GM19452 (cell line): ENCODE results near the gene NTPCR.
A peak's percentile ranks its signal among the peaks of the same experiment; 100 is the strongest.
"Not testable (repeated sequence)": the region's sequence is repeated elsewhere in the genome, so short reads cannot be mapped to it uniquely, and the experiment has no call there.

Experiments used
- ATAC-seq: cut with Tn5 transposase; IDR thresholded peaks from one replicate; pipeline ENCODE4 v1.9.1; 2021; ENCODE audit not compliant: unreplicated experiment

Gene NTPCR, protein sequence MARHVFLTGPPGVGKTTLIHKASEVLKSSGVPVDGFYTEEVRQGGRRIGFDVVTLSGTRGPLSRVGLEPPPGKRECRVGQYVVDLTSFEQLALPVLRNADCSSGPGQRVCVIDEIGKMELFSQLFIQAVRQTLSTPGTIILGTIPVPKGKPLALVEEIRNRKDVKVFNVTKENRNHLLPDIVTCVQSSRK

DNA sequence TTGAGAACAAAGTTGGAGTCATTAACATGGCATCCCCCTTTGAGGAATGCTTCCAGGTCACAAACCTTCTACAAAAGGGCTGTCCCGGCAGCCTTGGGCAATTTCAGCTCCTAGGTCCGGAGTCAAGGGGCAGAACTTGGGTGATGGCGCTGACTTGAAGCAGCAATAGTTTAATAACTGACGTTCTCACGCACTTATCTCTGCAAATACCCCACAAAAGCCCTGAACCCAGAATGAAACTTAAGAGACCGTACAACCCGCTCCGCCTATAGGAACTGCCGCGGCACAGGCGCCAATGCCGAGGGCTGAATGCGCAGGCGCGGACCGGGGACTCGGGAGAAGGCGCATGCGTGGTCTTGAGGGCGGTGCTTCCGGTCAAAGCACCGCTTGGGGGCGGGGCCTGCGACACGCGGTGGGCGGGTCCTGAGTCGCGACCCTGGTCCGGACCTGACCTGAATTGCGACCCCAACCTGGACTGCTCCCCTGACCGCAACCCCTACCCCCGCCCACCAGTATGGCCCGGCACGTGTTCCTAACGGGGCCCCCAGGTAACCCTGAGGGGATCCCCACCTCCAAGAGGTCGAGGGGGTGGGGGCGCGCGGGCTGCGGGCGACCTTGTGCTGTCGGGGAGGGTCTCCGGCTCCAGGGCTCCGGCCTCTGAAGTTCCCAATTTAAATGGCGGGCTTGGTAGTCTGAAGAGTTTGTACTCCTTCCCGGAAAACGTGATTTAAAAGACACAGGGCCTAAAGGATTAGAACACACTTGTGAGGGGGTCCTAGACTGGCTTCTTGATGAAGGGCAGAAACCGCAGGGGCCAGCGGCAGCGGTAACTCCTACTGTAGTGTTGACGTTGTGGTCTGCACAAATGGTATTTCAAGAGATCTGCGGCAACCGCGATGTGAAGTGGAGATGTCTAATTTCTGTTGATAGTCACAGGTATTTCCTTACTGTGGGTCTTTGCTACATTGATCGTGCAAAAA is at the start of gene NTPCR:
Gene NTPCR, plus strand, starts transcription at position 415 of the 980 bp plus-strand sequence. Its CDS starts 100 bp downstream, at position 515.
- ATAC-seq, result peak; percentile 85

DNA sequence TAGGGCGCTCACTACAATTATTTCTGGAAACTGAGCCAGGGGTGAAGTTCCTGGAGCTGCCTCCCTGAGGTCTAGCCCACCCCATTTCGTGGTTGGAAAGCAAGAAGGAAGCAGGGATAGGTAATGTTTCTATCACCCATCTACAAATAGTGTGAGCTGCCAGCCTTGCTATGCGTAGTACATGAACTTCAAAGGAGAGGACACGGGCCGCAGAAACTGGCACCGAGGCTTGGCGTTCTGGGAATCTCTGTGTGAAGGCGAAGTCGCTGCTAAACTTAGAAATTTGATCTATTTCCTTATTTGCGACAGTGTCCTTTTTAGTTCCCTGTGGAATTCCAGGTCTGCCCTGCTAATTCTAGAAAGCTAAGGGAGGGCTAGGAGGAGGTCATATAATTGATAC is 49.6 kb upstream of the NTPCR start:
- ATAC-seq, result no peak

DNA sequence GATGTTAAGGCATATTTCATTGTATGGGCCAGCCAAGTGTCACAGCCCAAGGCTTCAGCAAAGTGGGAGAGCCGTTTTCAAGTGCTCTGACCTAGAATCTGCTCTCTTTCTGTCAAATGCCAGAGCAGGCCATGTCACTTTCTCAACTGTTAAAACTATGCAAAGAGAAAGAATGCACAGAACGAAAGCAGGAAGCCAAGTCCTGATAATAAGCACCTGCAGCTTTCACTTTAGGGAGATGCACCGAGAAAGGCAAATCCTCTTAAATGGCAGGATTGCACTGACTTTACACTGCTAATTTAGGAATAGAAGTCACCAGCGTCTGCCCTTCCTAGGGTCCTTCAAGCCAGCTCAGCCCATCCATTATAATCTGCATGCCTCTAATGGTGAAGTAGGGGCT is 49.2 kb upstream of the NTPCR start:
- ATAC-seq, result no peak

DNA sequence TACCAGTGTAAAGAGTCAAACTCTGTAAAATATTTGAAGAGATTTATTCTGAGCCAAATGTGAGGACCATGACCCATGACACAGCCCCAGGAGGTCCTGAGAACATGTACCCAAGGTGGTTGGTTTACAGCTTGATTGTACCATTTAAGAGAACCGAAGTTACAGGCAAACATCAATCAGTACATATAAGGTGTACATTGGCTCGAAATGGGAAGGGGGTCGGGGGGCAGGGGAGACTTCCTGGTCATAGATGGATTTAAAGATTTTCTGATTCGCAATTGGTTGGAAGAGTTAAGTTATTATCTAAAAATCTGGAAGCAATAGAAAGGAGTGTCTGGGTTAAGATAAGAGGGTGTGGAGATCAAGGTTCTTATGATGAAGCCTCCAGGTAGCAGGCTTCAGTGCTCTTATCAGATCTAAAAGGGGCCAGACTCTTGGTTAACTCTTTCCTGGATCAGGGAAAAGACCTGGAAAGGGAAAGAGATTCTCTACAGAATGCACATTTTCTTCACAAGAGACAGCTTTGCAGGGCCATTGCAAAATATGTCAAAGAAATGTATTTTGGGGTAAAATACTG is 47.5 kb upstream of the NTPCR start:
- no peak for ATAC-seq

DNA sequence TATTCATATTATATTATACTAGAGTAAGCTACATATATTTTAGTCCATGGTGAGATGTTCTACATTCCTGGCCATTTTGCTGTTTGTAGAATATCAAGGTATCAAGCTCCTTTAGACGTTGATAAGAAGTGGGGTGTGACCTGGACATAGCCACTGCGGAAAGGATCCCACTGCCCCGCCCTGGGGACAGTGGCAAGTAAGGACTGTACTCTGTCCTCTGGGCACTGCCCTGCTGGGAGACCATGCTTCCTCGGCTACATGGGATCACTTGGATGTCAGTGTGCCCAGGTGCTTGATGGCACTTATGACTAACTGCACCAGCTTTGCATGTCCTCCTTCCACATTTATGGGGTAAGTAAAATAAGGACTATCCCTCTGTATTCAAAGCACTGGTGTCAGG is 46.3 kb upstream of the NTPCR start:
- no peak for ATAC-seq

DNA sequence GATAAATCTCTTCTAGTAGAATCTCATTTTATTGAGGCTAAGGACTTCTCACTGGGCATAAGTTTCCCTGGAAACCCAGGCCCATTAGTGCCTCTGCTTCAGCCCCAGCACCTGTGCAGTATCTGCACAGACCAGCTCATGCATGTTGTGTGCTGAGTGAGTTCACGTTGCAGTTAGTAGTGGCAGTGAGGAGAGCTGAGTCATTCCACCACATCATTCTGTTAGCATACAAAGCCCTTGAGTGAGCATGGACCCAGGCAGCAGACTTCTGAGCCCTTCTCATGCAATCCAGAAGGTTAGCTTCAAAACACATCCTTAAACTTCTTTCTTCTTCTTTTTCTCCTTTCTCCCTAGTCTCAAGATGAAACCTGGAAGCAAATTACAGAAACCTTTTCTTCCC is 45.8 kb upstream of the NTPCR start:
- no peak for ATAC-seq

DNA sequence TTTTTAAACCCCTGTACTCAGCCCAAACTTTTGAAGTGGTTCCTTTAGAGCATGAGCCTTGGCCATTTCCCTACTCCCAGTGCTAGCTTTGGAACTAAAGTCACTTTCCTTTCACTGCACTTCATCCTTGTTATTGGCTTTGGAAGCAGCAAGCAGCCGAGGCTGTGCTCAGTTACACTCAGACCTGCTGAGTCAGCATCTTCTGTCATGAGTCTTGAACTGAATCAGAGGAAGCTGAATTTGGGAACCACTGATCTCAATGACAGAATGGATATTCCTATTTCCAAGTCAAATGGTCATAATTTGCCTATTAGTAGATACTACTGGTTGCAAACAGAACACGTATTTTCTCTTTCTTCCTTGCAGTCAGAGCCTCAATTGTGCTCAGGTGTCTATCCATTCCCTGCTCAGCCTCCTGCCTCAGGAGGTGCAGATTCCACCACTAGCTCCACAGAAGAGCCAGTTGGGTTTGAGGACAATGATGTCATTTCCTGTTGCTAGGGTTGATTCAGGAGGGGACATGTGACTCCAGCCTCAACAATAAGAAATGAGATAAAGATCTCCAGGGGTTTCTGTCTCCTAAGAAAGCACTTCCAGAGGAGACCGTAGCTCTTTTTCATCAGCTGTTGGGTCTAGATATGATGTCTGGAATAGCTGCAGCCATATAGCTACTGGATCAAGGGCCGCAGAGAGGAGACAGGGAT is 44.9 kb upstream of the NTPCR start:
- no peak for ATAC-seq

DNA sequence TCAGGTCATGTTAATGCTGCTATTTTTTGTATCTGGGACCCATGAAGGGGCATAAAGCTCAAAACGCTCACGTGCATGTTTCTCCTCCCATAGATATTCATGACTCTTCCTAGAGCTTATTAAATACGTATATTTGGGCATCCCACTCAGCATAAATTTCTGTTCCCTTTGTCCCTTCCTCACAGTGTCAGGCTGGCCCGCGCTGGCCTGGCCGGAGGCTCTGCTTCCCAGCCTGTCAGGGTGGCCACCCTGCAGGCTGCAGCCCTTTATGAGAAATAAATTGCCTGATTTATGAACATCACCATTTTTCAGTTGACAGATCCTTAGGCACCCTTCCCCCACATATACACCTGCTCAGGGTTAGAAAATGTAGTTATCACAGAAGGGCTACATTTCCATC is 44.0 kb upstream of the NTPCR start:
- ATAC-seq, result no peak

DNA sequence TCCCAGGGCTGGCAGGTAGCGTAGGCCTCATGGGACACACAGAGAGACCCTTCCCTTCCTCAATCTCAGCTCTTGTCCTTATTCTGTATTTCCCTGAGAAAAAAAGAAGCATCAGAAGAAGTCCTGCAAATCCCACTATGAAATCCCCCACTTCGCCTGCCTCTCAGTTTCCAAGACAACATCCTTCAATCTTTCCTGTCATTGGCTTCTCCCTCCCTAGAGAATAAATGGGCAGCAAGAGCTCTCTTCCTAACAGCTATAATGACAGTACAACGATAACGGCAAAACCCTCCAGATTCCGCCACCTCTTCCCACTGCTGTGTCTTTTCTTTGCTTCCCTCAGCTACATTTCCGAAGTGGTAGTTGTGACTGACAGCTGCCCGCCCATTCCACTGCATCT is 41.6 kb upstream of the NTPCR start:
- ATAC-seq, result no peak

DNA sequence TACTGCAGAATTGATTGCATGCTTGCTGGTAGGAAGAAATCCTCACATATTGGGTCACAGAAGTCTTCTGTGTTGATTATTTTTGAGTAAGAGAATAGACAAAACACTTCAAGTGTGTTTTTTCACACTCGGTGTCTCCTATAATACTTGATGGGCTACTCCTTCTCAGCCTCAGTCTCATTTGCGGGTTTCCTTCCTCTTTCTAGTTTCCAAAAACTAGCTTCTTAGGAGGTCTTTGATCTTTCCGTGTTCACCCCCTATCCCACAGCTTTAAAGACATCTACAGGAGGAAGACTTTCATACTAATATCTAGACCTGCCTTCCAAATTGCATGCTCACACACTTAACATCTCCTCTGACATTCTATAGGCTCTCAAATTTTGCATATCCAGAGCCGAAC is 40.7 kb upstream of the NTPCR start:
- ATAC-seq, result no peak

DNA sequence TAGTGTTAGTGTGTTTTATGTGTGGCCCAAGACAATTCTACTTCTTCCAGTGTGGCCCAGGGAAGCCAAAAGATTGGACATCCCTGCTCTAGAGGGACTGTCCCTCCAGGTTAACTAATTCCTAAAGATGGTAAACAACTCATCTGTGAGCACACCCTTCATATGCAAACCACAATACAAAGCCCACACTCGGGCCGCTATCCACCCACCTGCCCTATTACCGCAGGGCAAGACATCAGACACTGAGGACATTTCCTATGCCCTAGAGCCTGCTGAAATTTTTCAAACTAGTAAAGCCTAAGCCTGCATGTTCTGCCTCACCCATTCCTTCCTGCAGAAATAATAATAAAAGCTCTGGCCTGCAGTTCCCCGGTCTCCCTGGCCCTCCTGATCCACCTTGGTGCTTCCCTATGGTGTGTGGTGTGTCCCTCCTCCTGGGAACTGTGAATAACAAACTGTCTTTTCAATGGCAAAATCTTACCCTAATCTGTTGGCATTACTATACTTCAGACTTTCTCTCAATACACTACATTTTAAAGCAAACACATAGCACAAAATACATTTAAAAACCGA is 39.3 kb upstream of the NTPCR start:
- ATAC-seq, result no peak

DNA sequence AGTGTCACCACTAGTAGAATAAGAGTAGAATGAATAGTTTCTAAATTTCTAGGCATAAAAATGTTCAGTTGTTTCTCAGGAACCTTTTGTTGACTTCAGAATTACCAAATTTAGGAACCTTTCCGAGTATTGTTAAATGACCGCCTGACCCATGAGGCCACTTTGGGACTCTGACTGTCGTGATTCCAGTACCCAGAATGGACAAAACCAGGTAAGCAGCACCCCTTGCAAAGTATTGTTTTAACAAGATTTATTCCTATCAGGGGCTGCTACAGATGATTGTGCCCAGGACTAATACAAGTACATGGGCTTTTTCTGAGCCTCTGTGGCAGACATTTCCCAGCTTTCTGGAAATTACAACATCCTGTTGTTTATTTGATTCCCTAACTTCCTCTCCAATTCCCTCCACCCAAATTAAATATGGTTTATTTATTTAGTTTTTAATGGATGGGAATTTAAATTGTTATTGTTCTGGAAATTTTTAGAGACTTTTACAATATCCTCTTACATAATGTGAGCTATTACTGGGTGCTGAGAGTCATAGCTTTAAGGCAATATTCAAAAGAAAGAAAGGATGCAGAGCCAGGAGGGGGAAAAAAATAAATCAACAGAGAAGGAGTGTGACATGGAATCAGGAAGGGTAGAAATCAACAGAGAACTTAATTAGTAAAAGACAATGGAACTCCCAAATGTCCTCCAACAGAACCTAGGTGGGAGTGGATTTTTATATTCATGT is 37.4 kb upstream of the NTPCR start:
- no peak for ATAC-seq

DNA sequence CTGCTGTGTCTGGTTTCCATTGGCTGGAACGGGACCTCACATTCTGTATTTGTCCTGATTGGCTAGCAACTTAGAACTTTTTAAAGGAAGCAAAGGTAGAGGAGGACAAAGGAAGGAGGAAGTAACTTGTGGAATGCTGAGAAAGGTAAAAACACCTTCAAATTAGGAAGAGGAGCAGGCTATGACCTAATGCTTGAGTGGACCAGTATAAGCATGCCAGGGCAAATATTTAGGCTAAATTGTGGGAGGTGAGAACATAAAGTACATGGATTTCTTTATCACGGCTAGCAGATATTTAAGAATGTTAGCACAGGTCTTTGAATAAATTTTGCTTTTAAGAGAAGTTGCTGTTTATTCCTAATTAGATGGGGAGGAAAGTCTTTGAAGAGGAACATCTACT is 36.1 kb upstream of the NTPCR start:
- not testable (repeated sequence) for ATAC-seq

DNA sequence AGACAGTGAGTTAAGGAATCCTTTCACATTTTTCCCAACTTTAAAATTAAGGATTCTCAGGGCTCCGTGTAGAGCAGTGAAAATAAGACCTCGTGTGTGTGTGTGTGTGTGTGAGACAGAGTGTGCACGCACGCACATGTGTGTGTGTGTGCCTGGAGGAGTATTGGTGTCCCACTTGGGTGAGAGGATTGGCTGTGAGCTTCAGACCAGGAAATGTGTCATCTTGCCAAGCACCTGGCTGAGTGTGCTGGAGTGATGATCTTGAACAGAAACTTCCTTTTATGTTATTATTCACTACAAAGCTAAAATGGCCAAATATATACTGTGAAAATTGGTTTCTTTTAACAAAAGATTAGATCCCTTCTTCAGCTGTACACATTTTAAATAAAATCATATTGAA is 35.2 kb upstream of the NTPCR start:
- ATAC-seq, result no peak

DNA sequence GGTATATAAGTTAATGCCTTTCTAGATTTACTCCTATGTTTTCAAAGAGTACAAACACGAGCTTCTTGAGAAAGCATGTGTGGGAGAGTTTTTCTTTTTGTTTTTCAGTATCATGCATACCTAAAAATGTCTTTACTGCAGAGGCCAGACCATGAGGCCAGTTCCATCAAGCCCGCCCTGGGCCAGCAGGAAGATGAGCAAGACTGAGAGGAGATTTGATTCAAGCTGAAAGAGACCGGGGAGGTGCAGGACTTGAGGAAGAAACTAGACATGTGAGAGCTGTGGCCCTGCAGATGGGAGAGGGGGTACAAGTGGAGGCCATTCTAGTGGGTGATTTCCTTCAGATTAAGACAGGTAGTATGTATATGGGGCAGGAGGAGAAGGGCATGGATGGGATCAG is 33.4 kb upstream of the NTPCR start:
- ATAC-seq, result no peak

DNA sequence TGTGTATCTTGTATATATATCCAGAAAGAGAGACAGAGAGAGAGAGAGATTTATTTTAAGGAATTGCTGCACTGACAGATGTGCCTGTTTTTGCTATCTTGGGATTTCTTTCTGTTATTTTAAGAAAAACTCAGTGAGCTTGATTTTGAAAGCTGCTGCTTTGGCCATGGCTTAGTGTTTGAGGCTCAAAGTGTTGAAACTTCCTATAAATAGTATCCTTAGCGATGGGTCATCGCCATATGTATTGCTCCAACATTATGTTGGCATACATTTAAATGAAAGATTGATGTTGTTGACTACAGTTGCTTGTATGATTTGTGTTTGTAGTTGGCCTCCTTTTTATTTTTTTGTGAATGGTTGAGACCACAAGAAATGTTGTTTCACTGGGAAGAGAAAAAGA is 29.0 kb upstream of the NTPCR start:
- ATAC-seq, result no peak

DNA sequence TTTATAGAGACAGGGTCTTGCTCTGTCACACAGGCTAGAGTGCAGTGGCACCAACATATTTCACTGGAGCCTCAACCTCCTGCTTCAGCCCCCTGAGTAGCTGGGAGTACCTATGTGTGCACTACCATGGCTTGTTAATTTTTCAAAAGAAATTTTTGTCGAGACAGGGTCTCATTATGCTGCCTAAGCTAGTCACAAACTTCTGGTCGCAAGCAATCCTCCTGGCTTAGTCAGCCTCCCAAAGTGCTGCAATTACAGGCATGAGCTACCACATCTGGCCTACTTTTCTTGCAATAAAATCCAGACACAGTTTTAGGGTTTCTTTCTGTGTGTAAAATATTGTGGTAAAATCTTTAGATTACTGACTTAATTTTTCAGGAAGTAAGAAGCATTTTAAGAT is 27.9 kb upstream of the NTPCR start:
- ATAC-seq, result no peak

DNA sequence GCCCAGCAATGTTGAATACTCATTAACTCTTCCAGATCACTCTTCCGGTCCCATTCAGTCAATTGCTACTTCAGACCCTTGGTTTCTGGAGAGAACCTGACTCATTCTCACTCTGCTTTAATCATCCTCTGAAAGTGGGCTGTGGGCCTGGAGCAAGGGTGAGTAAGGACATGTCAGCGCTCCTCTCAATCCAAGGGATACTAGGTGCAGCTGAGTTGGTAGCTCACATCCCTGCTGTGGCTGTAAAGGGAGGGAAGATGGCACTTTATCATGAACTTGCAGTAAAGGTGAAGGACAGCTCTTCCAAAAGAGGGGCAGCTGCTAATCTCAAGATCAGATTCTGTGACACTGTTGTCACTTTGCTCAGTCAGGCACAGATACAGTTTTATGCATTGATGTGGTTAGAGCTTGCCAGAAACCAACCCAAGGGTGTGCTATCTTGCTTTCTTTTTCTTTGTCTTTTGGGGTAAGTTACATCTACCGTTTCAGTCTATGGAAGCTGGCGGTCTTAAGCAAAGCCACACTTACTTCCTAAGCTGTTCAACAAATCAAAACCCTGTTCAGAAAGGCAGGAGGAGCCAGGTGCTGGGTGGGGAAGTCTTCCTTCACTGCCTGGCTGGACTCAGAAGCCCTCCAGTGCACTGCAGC is 26.5 kb upstream of the NTPCR start:
- ATAC-seq, result peak; percentile 87

DNA sequence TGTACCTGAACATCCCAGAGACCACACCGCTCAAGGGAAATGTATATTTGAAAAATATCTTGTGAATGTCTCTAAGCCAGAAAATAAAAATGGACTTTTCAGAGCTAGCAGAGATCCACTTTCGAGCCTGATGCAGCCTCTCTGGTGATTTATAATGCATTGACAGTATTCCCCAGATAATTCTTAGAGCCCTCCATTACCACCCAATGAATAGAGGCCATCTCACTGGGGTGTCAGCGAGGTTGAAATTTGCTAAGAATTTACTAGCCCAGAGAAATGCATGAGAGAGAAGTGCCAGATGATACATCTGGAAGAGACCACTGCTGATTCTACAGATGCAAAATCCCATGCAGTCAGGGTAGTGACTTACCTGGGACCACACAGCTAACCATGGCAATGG is 25.5 kb upstream of the NTPCR start:
- no peak for ATAC-seq
